Parathyroid adenoma (tissue), 2 donors: ENCODE data around the gene URM1.

Source experiments
- H2AFZ ChIP-seq: fragments of 300-600 bp; sonication (generic); one replicate; pipeline ENCODE4 v1.7.0; 2017; ENCODE audit warnings: antibody characterized with exemption, mild to moderate bottlenecking
- H3K27ac ChIP-seq: fragments of 300-600 bp; sonication (generic); one replicate; pipeline ENCODE4 v1.7.0; 2017
- H3K27me3 ChIP-seq: fragments of 300-600 bp; sonication (generic); one replicate; pipeline ENCODE4 v1.7.0; 2017; ENCODE audit warnings: low read length; ENCODE audit not compliant: control insufficient read depth, insufficient read depth
- H3K36me3 ChIP-seq: fragments of 300-600 bp; sonication (generic); one replicate; pipeline ENCODE4 v1.7.0; 2017; ENCODE audit warnings: low read length; ENCODE audit not compliant: control insufficient read depth, insufficient read depth
- H3K4me1 ChIP-seq: fragments of 300-600 bp; sonication (generic); one replicate; pipeline ENCODE4 v1.7.0; 2017; ENCODE audit warnings: control low read depth
- H3K4me2 ChIP-seq: fragments of 300-600 bp; sonication (generic); one replicate; pipeline ENCODE4 v1.7.0; 2017; ENCODE audit warnings: low read length
- H3K4me3 ChIP-seq: fragments of 300-600 bp; sonication (generic); one replicate; pipeline ENCODE4 v1.7.0; 2017; ENCODE audit warnings: low read depth, low read length
- H3K79me2 ChIP-seq: fragments of 300-600 bp; sonication (generic); one replicate; pipeline ENCODE4 v1.7.0; 2017; ENCODE audit warnings: control low read depth
- H3K9ac ChIP-seq: fragments of 300-600 bp; sonication (generic); one replicate; pipeline ENCODE4 v1.7.0; 2017; ENCODE audit warnings: mild to moderate bottlenecking
- H3K9me3 ChIP-seq: fragments of 300-600 bp; sonication (generic); one replicate; pipeline ENCODE4 v1.7.0; 2017; ENCODE audit warnings: low read length; ENCODE audit not compliant: control insufficient read depth
- TF ChIP-seq, protein P1 (sequence below): fragments of 300-600 bp; sonication (generic); IDR thresholded peaks from one replicate; pipeline ENCODE4 v1.7.0; 2017; ENCODE audit warnings: antibody characterized with exemption, mild to moderate bottlenecking
- donor health status: primary hyperparathyroidism.

URM1 gene

DNA sequence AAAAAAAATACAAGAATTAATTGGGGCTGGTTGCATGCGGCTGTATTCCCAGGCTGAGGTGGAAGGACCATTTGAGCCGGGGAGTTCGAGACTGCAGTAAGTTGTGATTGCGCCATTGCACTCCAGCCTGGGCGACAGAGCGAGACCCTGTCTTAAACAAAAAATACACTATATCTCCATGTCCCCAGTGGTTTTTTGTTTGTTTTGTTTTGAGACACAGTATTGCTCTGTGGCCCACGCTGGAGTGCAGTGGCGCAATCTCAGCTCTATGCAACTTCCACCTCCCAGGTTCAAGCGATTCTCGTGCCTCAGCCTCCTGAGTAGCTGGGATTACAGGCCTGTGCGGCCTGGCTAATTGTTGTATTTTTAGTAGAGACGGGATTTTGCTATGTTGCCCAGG, 47.4 kb upstream of the URM1 start:
- no peak overlapping the region for H3K27ac ChIP-seq
- no peak overlapping the region for H3K9ac ChIP-seq
- H3K79me2 ChIP-seq = peaks cover 8% of the 10 kb centered on the region
- H2AFZ ChIP-seq = no peak overlapping the region
- no peaks in the 10 kb centered on the region for H3K27me3 ChIP-seq
- TF ChIP-seq, protein P1, sequence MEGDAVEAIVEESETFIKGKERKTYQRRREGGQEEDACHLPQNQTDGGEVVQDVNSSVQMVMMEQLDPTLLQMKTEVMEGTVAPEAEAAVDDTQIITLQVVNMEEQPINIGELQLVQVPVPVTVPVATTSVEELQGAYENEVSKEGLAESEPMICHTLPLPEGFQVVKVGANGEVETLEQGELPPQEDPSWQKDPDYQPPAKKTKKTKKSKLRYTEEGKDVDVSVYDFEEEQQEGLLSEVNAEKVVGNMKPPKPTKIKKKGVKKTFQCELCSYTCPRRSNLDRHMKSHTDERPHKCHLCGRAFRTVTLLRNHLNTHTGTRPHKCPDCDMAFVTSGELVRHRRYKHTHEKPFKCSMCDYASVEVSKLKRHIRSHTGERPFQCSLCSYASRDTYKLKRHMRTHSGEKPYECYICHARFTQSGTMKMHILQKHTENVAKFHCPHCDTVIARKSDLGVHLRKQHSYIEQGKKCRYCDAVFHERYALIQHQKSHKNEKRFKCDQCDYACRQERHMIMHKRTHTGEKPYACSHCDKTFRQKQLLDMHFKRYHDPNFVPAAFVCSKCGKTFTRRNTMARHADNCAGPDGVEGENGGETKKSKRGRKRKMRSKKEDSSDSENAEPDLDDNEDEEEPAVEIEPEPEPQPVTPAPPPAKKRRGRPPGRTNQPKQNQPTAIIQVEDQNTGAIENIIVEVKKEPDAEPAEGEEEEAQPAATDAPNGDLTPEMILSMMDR = no peak
- H3K36me3 ChIP-seq = no peaks in the 10 kb centered on the region
- peak overlapping the region; percentile 98 for H3K4me3 ChIP-seq
- peaks cover 2% of the 10 kb centered on the region for H3K4me1 ChIP-seq
- peak overlapping the region; percentile 75 for H3K4me2 ChIP-seq
- H3K9me3 ChIP-seq = no peaks in the 10 kb centered on the region

DNA sequence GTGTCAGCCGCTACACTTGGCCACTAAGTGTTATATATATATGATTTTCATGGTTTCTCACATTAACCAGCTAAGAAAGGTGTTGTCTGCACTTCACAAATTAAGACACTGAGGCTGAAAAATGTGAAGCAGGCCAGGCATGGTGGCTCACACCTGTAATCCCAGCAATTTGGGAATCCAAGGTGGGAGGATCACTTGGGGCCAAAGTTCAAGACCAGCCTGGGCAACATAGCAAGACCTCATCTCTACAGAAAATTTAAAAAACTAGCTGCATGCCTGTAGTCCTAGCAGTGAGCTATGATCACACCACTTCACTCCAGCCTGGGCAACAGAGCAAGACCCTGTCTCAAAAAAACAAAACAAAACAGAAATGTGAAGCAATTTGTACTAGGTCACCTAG, 46.8 kb upstream of the URM1 start:
- Histone ChIP-seq H3K4me2 (no peak overlapping the region), H3K27me3 (no peaks in the 10 kb centered on the region), H3K4me3 (no peak overlapping the region), H3K9ac (no peak overlapping the region), H3K4me1 (peaks cover 2% of the 10 kb centered on the region), H3K27ac (no peak overlapping the region), H3K36me3 (no peaks in the 10 kb centered on the region), H2AFZ (no peak overlapping the region), H3K9me3 (no peaks in the 10 kb centered on the region), H3K79me2 (peaks cover 8% of the 10 kb centered on the region)
- TF ChIP-seq, protein P1 = no peak

DNA sequence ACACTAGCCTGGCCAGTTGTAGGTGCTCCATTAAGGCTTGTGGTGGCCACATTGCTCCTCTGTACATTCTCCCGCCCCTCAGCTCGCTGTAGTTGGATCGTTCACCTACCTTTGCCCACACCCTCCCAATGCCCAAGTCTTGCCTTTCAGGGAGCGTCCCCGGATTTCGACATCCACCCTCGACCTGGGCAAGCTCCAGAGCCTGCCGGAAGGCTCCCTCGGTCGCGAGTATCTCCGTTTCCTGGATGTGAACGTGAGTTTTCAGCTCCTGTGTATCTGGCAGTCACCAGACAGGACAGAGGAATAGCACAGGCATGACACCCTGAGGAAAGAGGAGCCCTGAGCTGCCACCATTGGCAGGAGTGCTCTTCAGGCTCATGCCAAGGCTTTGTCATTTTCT, 45.5 kb upstream of the URM1 start:
- peaks cover 2% of the 10 kb centered on the region for H3K4me1 ChIP-seq
- no peaks in the 10 kb centered on the region for H3K36me3 ChIP-seq
- H2AFZ ChIP-seq = no peak overlapping the region
- TF ChIP-seq, protein P1 = no peak
- peaks cover 8% of the 10 kb centered on the region for H3K79me2 ChIP-seq
- no peaks in the 10 kb centered on the region for H3K9me3 ChIP-seq
- H3K27ac ChIP-seq = no peak overlapping the region
- no peak overlapping the region for H3K4me2 ChIP-seq
- no peaks in the 10 kb centered on the region for H3K27me3 ChIP-seq
- H3K4me3 ChIP-seq = no peak overlapping the region
- H3K9ac ChIP-seq = no peak overlapping the region

DNA sequence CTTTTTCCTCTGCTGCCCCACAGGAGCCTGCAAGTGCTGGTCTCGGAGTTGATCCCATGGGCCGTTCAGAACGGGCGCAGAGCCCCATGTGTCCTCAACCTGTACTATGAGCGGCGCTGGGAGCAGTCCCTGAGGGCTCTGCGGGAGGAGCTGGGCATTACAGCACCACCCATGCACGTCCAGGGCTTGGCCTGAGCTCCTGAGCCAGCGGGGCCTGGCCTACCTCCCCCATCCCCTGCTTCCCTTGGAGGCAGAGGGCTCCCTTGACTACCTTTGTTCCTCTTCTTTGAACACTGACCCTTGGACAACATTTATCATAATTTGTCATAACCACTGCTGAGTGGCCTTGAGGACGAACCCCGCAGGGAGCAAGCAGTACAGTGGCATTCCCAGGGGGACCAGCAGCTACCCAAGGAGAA, 37.7 kb upstream of the URM1 start:
- no peak overlapping the region for H3K4me2 ChIP-seq
- no peaks in the 10 kb centered on the region for H3K4me1 ChIP-seq
- H3K36me3 ChIP-seq = no peaks in the 10 kb centered on the region
- no peaks in the 10 kb centered on the region for H3K9me3 ChIP-seq
- H3K27me3 ChIP-seq = no peaks in the 10 kb centered on the region
- no peak overlapping the region for H3K4me3 ChIP-seq
- no peaks in the 10 kb centered on the region for H3K79me2 ChIP-seq
- H2AFZ ChIP-seq = no peak overlapping the region
- H3K9ac ChIP-seq = no peak overlapping the region
- TF ChIP-seq, protein P1 = no peak
- H3K27ac ChIP-seq = no peak overlapping the region

DNA sequence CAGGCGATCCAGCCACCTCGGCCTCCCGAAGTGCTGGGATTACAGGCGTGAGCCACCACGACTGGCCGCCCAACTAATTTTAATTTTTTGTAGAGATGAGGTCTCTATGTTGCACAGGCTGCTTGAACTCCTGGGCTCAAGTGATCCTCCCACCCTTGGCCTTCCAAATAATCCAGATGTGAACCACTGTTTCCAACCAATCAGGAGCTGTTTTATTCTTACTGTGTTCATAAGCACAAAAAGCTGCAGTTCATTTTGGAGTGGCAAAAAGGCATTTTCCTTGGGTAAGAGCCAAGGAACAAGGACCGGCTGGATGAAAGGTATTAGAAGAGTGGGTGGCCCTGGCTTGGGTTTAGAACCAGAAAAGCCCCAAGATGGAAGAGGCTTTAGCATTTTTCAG, 36.0 kb upstream of the URM1 start:
- TF ChIP-seq, protein P1 = no peak
- H3K4me3 ChIP-seq = no peak overlapping the region
- no peaks in the 10 kb centered on the region for H3K9me3 ChIP-seq
- no peak overlapping the region for H3K9ac ChIP-seq
- no peaks in the 10 kb centered on the region for H3K79me2 ChIP-seq
- H2AFZ ChIP-seq = no peak overlapping the region
- no peak overlapping the region for H3K27ac ChIP-seq
- H3K36me3 ChIP-seq = no peaks in the 10 kb centered on the region
- H3K4me1 ChIP-seq = no peaks in the 10 kb centered on the region
- H3K27me3 ChIP-seq = no peaks in the 10 kb centered on the region
- H3K4me2 ChIP-seq = no peak overlapping the region
